ENCODE data around the gene PIRT. TPM values are rescaled to one million over a fixed set of nuclear protein-coding genes. Genes with fewer than 3 reads are reported as not detected.

PIRT gene
- total and polyA plus RNA-seq, 2 donors (not counting 1 experiment from before 2014, with no cell fraction given) = not detected

DNA sequence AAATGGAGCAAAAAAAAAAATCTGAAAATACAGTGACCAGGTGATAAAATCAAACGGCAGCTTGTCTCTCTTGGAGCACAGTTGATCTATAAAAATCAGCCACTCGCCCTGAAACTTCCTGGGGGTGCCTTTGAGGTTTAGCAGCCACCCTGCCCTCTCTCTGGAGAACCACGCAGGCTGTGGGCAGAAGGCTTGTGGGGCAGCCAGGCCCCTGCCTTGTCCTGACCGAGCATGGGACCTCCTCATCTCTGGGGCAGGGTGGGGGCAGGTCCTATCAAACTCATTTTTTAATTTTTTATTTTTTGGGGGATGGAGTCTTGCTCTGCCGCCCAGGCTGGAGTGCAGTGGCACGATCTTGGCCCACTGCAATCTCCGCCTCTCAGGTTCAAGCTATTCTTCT, 39.0 kb downstream of the PIRT start:
- 0% methylated on average over 2 of the region's 7 CpGs for WGBS (ENCODE audit: insufficient coverage)
- ATAC-seq (ENCODE audit: low read depth) (no peak), DNase-seq (no peak)
- Histone ChIP-seq H3K4me1 (ENCODE audit: control insufficient read depth in 2 of 2, insufficient read depth in 2 of 2, low read length in 2 of 2) (no peaks in the 10 kb centered on the region), H3K27ac (ENCODE audit: low read length in 2 of 2) (no peak overlapping the region), H3K4me3 (ENCODE audit: control extremely low read depth in 1 of 5, extremely low read depth in 1 of 5, insufficient read depth in 1 of 5, low read depth in 2 of 5, low read length in 4 of 5) (no peak overlapping the region), H4K20me1 (ENCODE audit: control insufficient read depth, insufficient read depth, low read length, poor library complexity, severe bottlenecking) (no peaks in the 10 kb centered on the region), H3K27me3 (replicated peaks in 1 of 4; ENCODE audit: control extremely low read depth in 1 of 4, control insufficient read depth in 3 of 4, insufficient read depth in 4 of 4, low read length in 3 of 4) (no peaks in the 10 kb centered on the region), H3K9ac (ENCODE audit: low read length) (no peak overlapping the region), H3K79me2 (ENCODE audit: control insufficient read depth, insufficient read depth, low read length) (no peaks in the 10 kb centered on the region), H3K36me3 (replicated peaks in 1 of 2; ENCODE audit: control extremely low read depth in 1 of 2, control insufficient read depth in 1 of 2, extremely low read depth in 1 of 2, insufficient read depth in 2 of 2, low read length in 1 of 2) (no peaks in the 10 kb centered on the region), H2AFZ (ENCODE audit: insufficient read depth, low read depth, low read length, poor library complexity, severe bottlenecking) (no peak overlapping the region), H3K4me2 (replicated peaks; ENCODE audit: low read depth, low read length, poor library complexity, severe bottlenecking) (no peak overlapping the region), H3K9me3 (ENCODE audit: control extremely low read depth in 1 of 3, control insufficient read depth in 2 of 3, insufficient read depth in 1 of 3, low read length in 2 of 3) (no peaks in the 10 kb centered on the region)
- intact Hi-C loops (cut with micrococcal nuclease) = no loop called here
- ChIA-PET CTCF (interaction anchor here (1.4 kb wide), 1 partner anchor 152 kb away, joined by 3 read pairs; no protein-coding TSS in a partner anchor), POLR2A (no interaction called here)
- no peaks in the 10 kb centered on the region for H3K4me1 Mint-ChIP-seq
- TF ChIP-seq, protein P1, sequence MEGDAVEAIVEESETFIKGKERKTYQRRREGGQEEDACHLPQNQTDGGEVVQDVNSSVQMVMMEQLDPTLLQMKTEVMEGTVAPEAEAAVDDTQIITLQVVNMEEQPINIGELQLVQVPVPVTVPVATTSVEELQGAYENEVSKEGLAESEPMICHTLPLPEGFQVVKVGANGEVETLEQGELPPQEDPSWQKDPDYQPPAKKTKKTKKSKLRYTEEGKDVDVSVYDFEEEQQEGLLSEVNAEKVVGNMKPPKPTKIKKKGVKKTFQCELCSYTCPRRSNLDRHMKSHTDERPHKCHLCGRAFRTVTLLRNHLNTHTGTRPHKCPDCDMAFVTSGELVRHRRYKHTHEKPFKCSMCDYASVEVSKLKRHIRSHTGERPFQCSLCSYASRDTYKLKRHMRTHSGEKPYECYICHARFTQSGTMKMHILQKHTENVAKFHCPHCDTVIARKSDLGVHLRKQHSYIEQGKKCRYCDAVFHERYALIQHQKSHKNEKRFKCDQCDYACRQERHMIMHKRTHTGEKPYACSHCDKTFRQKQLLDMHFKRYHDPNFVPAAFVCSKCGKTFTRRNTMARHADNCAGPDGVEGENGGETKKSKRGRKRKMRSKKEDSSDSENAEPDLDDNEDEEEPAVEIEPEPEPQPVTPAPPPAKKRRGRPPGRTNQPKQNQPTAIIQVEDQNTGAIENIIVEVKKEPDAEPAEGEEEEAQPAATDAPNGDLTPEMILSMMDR (IDR thresholded peaks at IDR 0.05) = no peak
- TF ChIP-seq EZH2 (IDR thresholded peaks at IDR 0.05; ENCODE audit: borderline replicate concordance, insufficient read depth, low read depth, low read length, poor library complexity, severe bottlenecking) = no peak
- no peak overlapping the region for H3K4me3 Mint-ChIP-seq
- no peaks in the 10 kb centered on the region for H3K9me3 Mint-ChIP-seq (ENCODE audit: insufficient read depth)
- no peak overlapping the region for H3K27ac Mint-ChIP-seq
- H3K27me3 Mint-ChIP-seq = peaks cover 3% of the 10 kb centered on the region

DNA sequence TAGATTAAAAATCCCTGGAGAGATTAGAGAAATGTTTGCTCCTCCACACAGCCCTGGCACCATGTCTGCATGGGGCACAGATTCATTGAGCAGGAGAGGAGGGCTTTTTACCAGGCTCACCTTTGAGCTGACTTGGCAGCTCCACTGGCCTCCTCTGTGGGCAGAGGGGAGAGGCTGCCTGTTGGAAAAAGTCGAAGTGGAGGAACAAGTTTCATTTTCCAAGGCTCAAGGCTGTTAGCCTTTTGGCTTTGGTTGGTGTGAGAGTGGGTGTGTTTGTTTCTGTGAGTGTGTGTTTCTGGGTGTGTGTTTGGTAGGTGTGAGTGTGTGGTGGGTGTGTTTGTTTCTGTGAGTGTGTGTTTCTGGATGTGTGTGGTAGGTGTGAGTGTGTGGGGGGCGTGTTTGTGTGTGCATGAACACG, 39.5 kb downstream of the PIRT start:
- Histone ChIP-seq H2AFZ (ENCODE audit: insufficient read depth, low read depth, low read length, poor library complexity, severe bottlenecking) (no peak overlapping the region), H3K27ac (ENCODE audit: low read length in 2 of 2) (no peak overlapping the region), H3K9me3 (ENCODE audit: control extremely low read depth in 1 of 3, control insufficient read depth in 2 of 3, insufficient read depth in 1 of 3, low read length in 2 of 3) (no peaks in the 10 kb centered on the region), H3K4me3 (ENCODE audit: control extremely low read depth in 1 of 5, extremely low read depth in 1 of 5, insufficient read depth in 1 of 5, low read depth in 2 of 5, low read length in 4 of 5) (no peak overlapping the region), H3K79me2 (ENCODE audit: control insufficient read depth, insufficient read depth, low read length) (no peaks in the 10 kb centered on the region), H3K4me2 (replicated peaks; ENCODE audit: low read depth, low read length, poor library complexity, severe bottlenecking) (no peak overlapping the region), H3K9ac (ENCODE audit: low read length) (no peak overlapping the region), H3K4me1 (ENCODE audit: control insufficient read depth in 2 of 2, insufficient read depth in 2 of 2, low read length in 2 of 2) (no peaks in the 10 kb centered on the region), H3K36me3 (replicated peaks in 1 of 2; ENCODE audit: control extremely low read depth in 1 of 2, control insufficient read depth in 1 of 2, extremely low read depth in 1 of 2, insufficient read depth in 2 of 2, low read length in 1 of 2) (no peaks in the 10 kb centered on the region), H3K27me3 (replicated peaks in 1 of 4; ENCODE audit: control extremely low read depth in 1 of 4, control insufficient read depth in 3 of 4, insufficient read depth in 4 of 4, low read length in 3 of 4) (no peaks in the 10 kb centered on the region), H4K20me1 (ENCODE audit: control insufficient read depth, insufficient read depth, low read length, poor library complexity, severe bottlenecking) (no peaks in the 10 kb centered on the region)
- no peaks in the 10 kb centered on the region for H3K4me1 Mint-ChIP-seq
- no peaks in the 10 kb centered on the region for H3K9me3 Mint-ChIP-seq (ENCODE audit: insufficient read depth)
- CTCF ChIA-PET = no interaction called here
- intact Hi-C loops (cut with micrococcal nuclease) = no loop called here
- DNase-seq (no peak), ATAC-seq (ENCODE audit: low read depth) (no peak)
- 48% methylated on average over 3 of the region's 3 CpGs for WGBS (ENCODE audit: insufficient coverage)
- POLR2A ChIA-PET = no interaction called here
- H3K4me3 Mint-ChIP-seq = no peak overlapping the region
- H3K27ac Mint-ChIP-seq = no peak overlapping the region
- TF ChIP-seq, protein P1 (IDR thresholded peaks at IDR 0.05) = no peak
- no peak for TF ChIP-seq EZH2 (IDR thresholded peaks at IDR 0.05; ENCODE audit: borderline replicate concordance, insufficient read depth, low read depth, low read length, poor library complexity, severe bottlenecking)
- H3K27me3 Mint-ChIP-seq = peaks cover 3% of the 10 kb centered on the region

Data from B cell (primary cell).